Measurements from ENCODE around the gene ARSG. TPM values are rescaled to one million over a fixed set of nuclear protein-coding genes. Genes with fewer than 3 reads are reported as not detected.

ARSG gene
- total and polyA plus RNA-seq, 2 of the 4 experiments (the other 2 are of a cell fraction) = 2.9 to 3.0 TPM

DNA sequence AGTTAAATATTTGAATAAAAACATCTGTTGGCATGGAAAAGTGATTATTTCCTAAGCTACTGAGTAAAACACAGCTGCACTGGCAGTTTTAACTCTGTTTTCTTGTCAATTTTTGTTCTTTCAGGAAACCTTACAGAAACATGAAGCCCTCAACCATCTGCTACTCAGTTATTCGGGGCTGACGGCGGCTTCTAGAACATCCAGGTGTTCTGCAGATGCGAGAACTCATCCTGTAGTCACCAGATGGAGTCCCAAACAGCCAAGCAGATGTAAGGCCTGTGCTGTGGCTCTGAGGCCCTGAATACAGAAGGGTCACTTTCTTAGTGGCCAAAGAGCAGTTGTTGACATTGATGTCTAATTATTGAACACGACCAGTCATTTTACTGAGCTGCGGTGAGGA, 15.5 kb downstream of the ARSG start:
- no peak for ATAC-seq (ENCODE audit: low read depth)
- ChIA-PET POLR2A (ENCODE audit: unreplicated experiment) (no interaction called here), CTCF (no interaction called here)
- Histone ChIP-seq H3K4ac (ENCODE audit: low read depth, low read length) (no peak overlapping the region), H3K9ac (ENCODE audit: low read depth, low read length) (no peak overlapping the region), H2AFZ (replicated peaks; ENCODE audit: low read length, poor library complexity) (no peak overlapping the region), H3K27ac (ENCODE audit: insufficient read depth, low read length) (no peak overlapping the region), H3K14ac (replicated peaks; ENCODE audit: low read depth, low read length) (no peak overlapping the region), H3K9me1 (ENCODE audit: insufficient read depth, low read length) (no peaks in the 10 kb centered on the region), H3K27me3 (ENCODE audit: control insufficient read depth, insufficient read depth, low read length) (no peaks in the 10 kb centered on the region), H3K23ac (ENCODE audit: low read depth, low read length) (no peak overlapping the region), H4K20me1 (ENCODE audit: insufficient read depth, low read length) (no peaks in the 10 kb centered on the region), H3K79me1 (ENCODE audit: low read depth in 1 of 2, low read length in 2 of 2) (no peaks in the 10 kb centered on the region), H3K56ac (ENCODE audit: extremely low read depth, insufficient read depth, low read length) (no peak overlapping the region), H4K91ac (ENCODE audit: insufficient read depth, low read depth, low read length) (no peak overlapping the region), H3K9me3 (ENCODE audit: control insufficient read depth, insufficient read depth, low read length) (no peaks in the 10 kb centered on the region), H3K4me1 (ENCODE audit: control insufficient read depth, insufficient read depth, low read length) (peaks cover 3% of the 10 kb centered on the region), H3K4me3 (ENCODE audit: insufficient read depth, low read depth, low read length) (no peak overlapping the region), H2AK5ac (ENCODE audit: low read depth, low read length) (no peak overlapping the region), H2BK15ac (ENCODE audit: low read depth, low read length) (no peak overlapping the region), H2AK9ac (replicated peaks; ENCODE audit: low read depth, low read length, poor library complexity) (no peak overlapping the region), H3K4me2 (ENCODE audit: low read depth, low read length) (no peak overlapping the region), H4K8ac (ENCODE audit: low read depth in 2 of 2, low read length in 2 of 2) (no peak overlapping the region), H2BK120ac (ENCODE audit: low read depth, low read length) (no peak overlapping the region), H3K18ac (ENCODE audit: low read depth, low read length) (no peak overlapping the region), H2BK20ac (ENCODE audit: low read depth, low read length) (no peak overlapping the region), H3K36me3 (ENCODE audit: control insufficient read depth, insufficient read depth, low read length) (no peaks in the 10 kb centered on the region), H2BK5ac (ENCODE audit: low read depth, low read length, poor library complexity, severe bottlenecking) (no peak overlapping the region), H4K5ac (ENCODE audit: low read depth, low read length) (no peak overlapping the region)
- dilution Hi-C loops (cut with HindIII; ENCODE audit: low sequenced_read_pairs, unreplicated experiment) (no loop called here), in situ Hi-C loops (cut with MboI; ENCODE audit: low sequenced_read_pairs) (no loop called here), intact Hi-C loops (cut with micrococcal nuclease) (no loop called here)
- TF ChIP-seq, protein P1, sequence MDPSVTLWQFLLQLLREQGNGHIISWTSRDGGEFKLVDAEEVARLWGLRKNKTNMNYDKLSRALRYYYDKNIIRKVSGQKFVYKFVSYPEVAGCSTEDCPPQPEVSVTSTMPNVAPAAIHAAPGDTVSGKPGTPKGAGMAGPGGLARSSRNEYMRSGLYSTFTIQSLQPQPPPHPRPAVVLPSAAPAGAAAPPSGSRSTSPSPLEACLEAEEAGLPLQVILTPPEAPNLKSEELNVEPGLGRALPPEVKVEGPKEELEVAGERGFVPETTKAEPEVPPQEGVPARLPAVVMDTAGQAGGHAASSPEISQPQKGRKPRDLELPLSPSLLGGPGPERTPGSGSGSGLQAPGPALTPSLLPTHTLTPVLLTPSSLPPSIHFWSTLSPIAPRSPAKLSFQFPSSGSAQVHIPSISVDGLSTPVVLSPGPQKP (IDR thresholded peaks at IDR 0.05; ENCODE audit: borderline replicate concordance, low read depth, low read length) = no peak
- TF ChIP-seq NFE2L2 (IDR thresholded peaks at IDR 0.05; ENCODE audit: low read depth, low read length) (no peak), POLR2A (IDR thresholded peaks at IDR 0.05; ENCODE audit: low read depth, low read length) (no peak), CHD1 (IDR thresholded peaks at IDR 0.05; ENCODE audit: low read depth, low read length) (no peak), SMC3 (IDR thresholded peaks at IDR 0.05; ENCODE audit: low read depth, low read length) (no peak), MAZ (IDR thresholded peaks at IDR 0.05; ENCODE audit: borderline replicate concordance, low read depth, low read length) (no peak), MXI1 (IDR thresholded peaks at IDR 0.05; ENCODE audit: borderline replicate concordance, low read depth, low read length) (no peak)
- TF ChIP-seq, protein P2, sequence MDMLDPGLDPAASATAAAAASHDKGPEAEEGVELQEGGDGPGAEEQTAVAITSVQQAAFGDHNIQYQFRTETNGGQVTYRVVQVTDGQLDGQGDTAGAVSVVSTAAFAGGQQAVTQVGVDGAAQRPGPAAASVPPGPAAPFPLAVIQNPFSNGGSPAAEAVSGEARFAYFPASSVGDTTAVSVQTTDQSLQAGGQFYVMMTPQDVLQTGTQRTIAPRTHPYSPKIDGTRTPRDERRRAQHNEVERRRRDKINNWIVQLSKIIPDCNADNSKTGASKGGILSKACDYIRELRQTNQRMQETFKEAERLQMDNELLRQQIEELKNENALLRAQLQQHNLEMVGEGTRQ (IDR thresholded peaks at IDR 0.05; ENCODE audit: low read depth, low read length) = no peak
- TF ChIP-seq, protein P3, sequence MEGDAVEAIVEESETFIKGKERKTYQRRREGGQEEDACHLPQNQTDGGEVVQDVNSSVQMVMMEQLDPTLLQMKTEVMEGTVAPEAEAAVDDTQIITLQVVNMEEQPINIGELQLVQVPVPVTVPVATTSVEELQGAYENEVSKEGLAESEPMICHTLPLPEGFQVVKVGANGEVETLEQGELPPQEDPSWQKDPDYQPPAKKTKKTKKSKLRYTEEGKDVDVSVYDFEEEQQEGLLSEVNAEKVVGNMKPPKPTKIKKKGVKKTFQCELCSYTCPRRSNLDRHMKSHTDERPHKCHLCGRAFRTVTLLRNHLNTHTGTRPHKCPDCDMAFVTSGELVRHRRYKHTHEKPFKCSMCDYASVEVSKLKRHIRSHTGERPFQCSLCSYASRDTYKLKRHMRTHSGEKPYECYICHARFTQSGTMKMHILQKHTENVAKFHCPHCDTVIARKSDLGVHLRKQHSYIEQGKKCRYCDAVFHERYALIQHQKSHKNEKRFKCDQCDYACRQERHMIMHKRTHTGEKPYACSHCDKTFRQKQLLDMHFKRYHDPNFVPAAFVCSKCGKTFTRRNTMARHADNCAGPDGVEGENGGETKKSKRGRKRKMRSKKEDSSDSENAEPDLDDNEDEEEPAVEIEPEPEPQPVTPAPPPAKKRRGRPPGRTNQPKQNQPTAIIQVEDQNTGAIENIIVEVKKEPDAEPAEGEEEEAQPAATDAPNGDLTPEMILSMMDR (conservative IDR thresholded peaks at IDR 0.05; ENCODE audit: low read depth, low read length) = no peak
- 83% methylated on average over 1 of the region's 6 CpGs; no CpG with 5 or more reads in 1 of the 2 experiments for WGBS, 2 experiments (ENCODE audit: extremely low coverage in 2 of 2, insufficient read length in 1 of 2)
- DNase-seq = no peak
- BruUV-seq (replicated peaks) = no TSS peak

Measured in IMR-90 (cell line).